GM12801 (cell line): Measurements from ENCODE around the gene SCO1.

ENCODE experiments used
- CTCF ChIP-seq: IDR thresholded peaks from one replicate; pipeline ENCODE4 v1.5.1; 2011; ENCODE audit warnings: control low read depth; ENCODE audit not compliant: insufficient read length; ENCODE audit errors: extremely low read depth

Gene SCO1

GRCh38 chr17:10739386-10739785 lies 42.1 kb upstream of the SCO1 start:
- no peak for TF ChIP-seq CTCF

GRCh38 chr17:10738521-10739258 lies 41.4 kb upstream of the SCO1 start:
- TF ChIP-seq CTCF, result no peak

GRCh38 chr17:10737736-10738135 lies 40.4 kb upstream of the SCO1 start:
- no peak for TF ChIP-seq CTCF

GRCh38 chr17:10737168-10737622 lies 39.9 kb upstream of the SCO1 start:
- no peak for TF ChIP-seq CTCF

GRCh38 chr17:10735821-10736220 lies 38.5 kb upstream of the SCO1 start:
- TF ChIP-seq CTCF, result no peak

GRCh38 chr17:10735251-10735650 lies 37.9 kb upstream of the SCO1 start:
- no peak for TF ChIP-seq CTCF

- TF ChIP-seq CTCF, result no peak
Measured at GRCh38 chr17:10733666-10734065, 36.3 kb upstream of the SCO1 start.
